CD8-positive, alpha-beta memory T cell (primary cell): Measurements from ENCODE around the gene VMP1. TPM values are rescaled to one million over a fixed set of nuclear protein-coding genes. Genes with fewer than 3 reads are reported as not detected.
"Not testable (repeated sequence)": the region's sequence is repeated elsewhere in the genome, so short reads cannot be mapped to it uniquely, and the experiment has no call there.

Source experiments
- CTCF ChIA-PET: fragments of 350-600 bp; sonication (Branson Sonifier 250); formaldehyde crosslinking; loops from one replicate; lab custom pipeline; 2021; ENCODE audit warnings: antibody characterized with exemption; lab: Charles Lee
- POLR2A ChIA-PET: fragments of 350-600 bp; sonication (Branson Sonifier 250); formaldehyde crosslinking; loops from one replicate; lab custom pipeline; 2021; ENCODE audit warnings: antibody characterized with exemption; lab: Charles Lee
- DNase-seq, 5 donors: peaks; one replicate each; pipeline versions ENCODE4 v3.0.0 to v3.0.0-alpha.2; 2020 to 2022; ENCODE audit warnings: mixed read lengths in 1 of 5
- H3K27ac ChIP-seq: one replicate; pipeline ENCODE4 v1.7.0; 2013; ENCODE audit warnings: low read depth, mild to moderate bottlenecking, low read length, moderate library complexity
- H3K27me3 ChIP-seq: 2 replicates; pipeline ENCODE4 v1.7.0; 2013; ENCODE audit warnings: low read length, mild to moderate bottlenecking; ENCODE audit not compliant: insufficient read depth, poor library complexity, severe bottlenecking
- H3K36me3 ChIP-seq: 2 replicates; pipeline ENCODE4 v1.7.0; 2013; ENCODE audit warnings: mild to moderate bottlenecking, low read length, moderate library complexity; ENCODE audit not compliant: insufficient read depth
- H3K4me1 ChIP-seq: 2 replicates; pipeline ENCODE4 v1.7.0; 2013; ENCODE audit warnings: mild to moderate bottlenecking, low read length, moderate library complexity; ENCODE audit not compliant: insufficient read depth
- H3K4me3 ChIP-seq: 2 replicates; pipeline ENCODE4 v1.7.0; 2013; ENCODE audit warnings: mild to moderate bottlenecking, low read length
- H3K9me3 ChIP-seq: 2 replicates; pipeline ENCODE4 v1.7.0; 2013; ENCODE audit warnings: mild to moderate bottlenecking, low read length
- H3K27ac Mint-ChIP-seq, 8 donors: one replicate each; pipeline ENCODE4 v1.8.0; 2020 to 2021; ENCODE audit warnings: mixed read lengths in 8 of 8, mild to moderate bottlenecking in 6 of 8, inconsistent platforms in 3 of 8, moderate library complexity in 3 of 8
- H3K27me3 Mint-ChIP-seq, 2 donors: one replicate each; pipeline ENCODE4 v1.8.0; 2020 to 2021; ENCODE audit warnings: mixed read lengths in 2 of 2, mild to moderate bottlenecking in 1 of 2, moderate library complexity in 1 of 2
- H3K36me3 Mint-ChIP-seq, 3 donors: one replicate each; pipeline ENCODE4 v1.8.0; 2020 to 2021; ENCODE audit warnings: mixed read lengths in 3 of 3, inconsistent platforms in 1 of 3, mild to moderate bottlenecking in 1 of 3
- H3K4me1 Mint-ChIP-seq, 3 donors: one replicate each; pipeline ENCODE4 v1.8.0; 2020 to 2021; ENCODE audit warnings: mixed read lengths in 3 of 3, inconsistent platforms in 1 of 3, mild to moderate bottlenecking in 1 of 3
- H3K4me3 Mint-ChIP-seq, 7 donors: one replicate each; pipeline ENCODE4 v1.8.0; 2020 to 2021; ENCODE audit warnings: mixed read lengths in 7 of 7, mild to moderate bottlenecking in 6 of 7, moderate library complexity in 4 of 7, inconsistent platforms in 2 of 7
- H3K9me3 Mint-ChIP-seq, 5 donors: one replicate each; pipeline ENCODE4 v1.8.0; 2020 to 2022; ENCODE audit warnings: mixed read lengths in 5 of 5, mild to moderate bottlenecking in 3 of 5, moderate library complexity in 2 of 5, inconsistent platforms in 1 of 5
- polyA plus RNA-seq: library from polyadenylated mRNA; unstranded; fragments of 300-500 nt; fragmentation: Illumina TruSeq; gene quantifications from one replicate; pipeline ENCODE4 v1.2.3, GENCODE V29; 2021
- total RNA-seq, 2 experiments: library from RNA; stranded (reverse); gene quantifications; one replicate each; pipeline ENCODE4 v1.2.3, GENCODE V29; 2021

VMP1 gene
- total and polyA plus RNA-seq, 3 experiments from 2014 or later: 57.0 to 151 (median 150) TPM

DNA sequence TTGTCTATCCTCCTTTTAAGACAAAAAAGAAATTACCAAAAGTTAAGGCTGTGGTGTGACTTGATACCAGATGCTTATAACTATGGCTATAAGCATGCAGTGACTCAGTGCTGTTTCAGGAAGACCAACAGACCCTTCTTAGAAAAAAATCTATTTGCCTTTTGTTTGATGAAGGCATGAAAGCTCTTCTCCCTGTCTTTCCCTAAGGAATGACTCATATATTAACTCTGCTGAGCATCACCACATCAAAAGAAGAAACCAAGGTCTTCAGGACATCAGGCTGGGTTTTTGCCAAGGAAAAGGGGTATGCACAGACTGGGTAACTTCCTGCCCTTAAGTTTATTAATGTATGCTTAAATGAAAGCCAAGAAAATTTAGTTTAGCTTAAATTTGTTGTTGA is 47.1 kb downstream of the VMP1 start:
- Histone ChIP-seq H3K4me3 (no peak overlapping the region), H3K27me3 (no peaks in the 10 kb centered on the region), H3K36me3 (no peaks in the 10 kb centered on the region), H3K9me3 (no peaks in the 10 kb centered on the region), H3K27ac (peak overlapping the region; percentile 1), H3K4me1 (peaks cover 8% of the 10 kb centered on the region)
- no peak for DNase-seq
- POLR2A ChIA-PET: interaction anchor here (0.9 to 1.5 kb wide), 2 partner anchors 84 to 138 kb away, joined by 3 to 8 read pairs; partner anchors contain the start of genes RPS6KB1 and TUBD1
- H3K9me3 Mint-ChIP-seq: peaks cover 0 to 3% (median 0%) of the 10 kb centered on the region in 5 donors
- H3K36me3 Mint-ChIP-seq: peaks cover 4 to 21% (median 12%) of the 10 kb centered on the region in 3 donors
- peak overlapping the region in 6 of 8 donors; percentile 33 to 75 (median 65) for H3K27ac Mint-ChIP-seq
- no peaks in the 10 kb centered on the region for H3K27me3 Mint-ChIP-seq
- peak overlapping the region in 3 of 7 donors; percentile 24 to 45 (median 44) for H3K4me3 Mint-ChIP-seq
- CTCF ChIA-PET: interaction anchor here (1.2 to 4.9 kb wide), 12 partner anchors 10 to 282 kb away, joined by 3 to 64 read pairs (median 6); no protein-coding TSS in a partner anchor
- H3K4me1 Mint-ChIP-seq: peaks cover 20 to 29% (median 26%) of the 10 kb centered on the region in 3 donors

DNA sequence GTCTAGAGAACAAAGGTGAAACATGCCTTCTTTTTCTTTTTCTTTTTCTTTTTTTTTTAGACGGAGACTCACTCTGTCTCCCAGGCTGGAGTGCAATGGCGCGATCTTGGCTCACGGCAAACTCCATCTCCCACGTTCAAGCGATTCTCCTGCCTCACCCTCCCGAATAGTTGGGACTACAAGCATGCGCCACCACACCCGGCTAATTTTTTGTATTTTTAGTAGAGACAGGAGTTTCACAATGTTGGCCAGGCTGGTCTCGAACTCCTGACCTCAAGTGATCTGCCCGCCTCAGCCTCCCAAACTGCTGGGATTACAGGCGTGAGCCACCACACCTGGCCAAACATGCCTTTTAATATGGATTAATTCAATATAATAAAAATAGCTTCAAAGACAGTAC is 47.6 kb downstream of the VMP1 start:
- H3K27ac ChIP-seq, POLR2A ChIA-PET, H3K9me3 ChIP-seq, H3K9me3 Mint-ChIP-seq, H3K27me3 ChIP-seq, H3K27me3 Mint-ChIP-seq, DNase-seq, H3K4me1 ChIP-seq, H3K36me3 ChIP-seq, H3K4me3 ChIP-seq: not testable (repeated sequence)
- CTCF ChIA-PET: interaction anchor here (1.2 to 4.9 kb wide), 7 partner anchors 9 to 282 kb away, joined by 4 to 64 read pairs (median 8); no protein-coding TSS in a partner anchor
- H3K4me3 Mint-ChIP-seq: peak overlapping the region in 2 of 7 donors; percentile 19 to 51
- peaks cover 20 to 29% (median 26%) of the 10 kb centered on the region in 3 donors for H3K4me1 Mint-ChIP-seq
- H3K36me3 Mint-ChIP-seq: peaks cover 9 to 24% (median 13%) of the 10 kb centered on the region in 3 donors
- H3K27ac Mint-ChIP-seq: peak overlapping the region in 2 of 8 donors; percentile 45 to 64

DNA sequence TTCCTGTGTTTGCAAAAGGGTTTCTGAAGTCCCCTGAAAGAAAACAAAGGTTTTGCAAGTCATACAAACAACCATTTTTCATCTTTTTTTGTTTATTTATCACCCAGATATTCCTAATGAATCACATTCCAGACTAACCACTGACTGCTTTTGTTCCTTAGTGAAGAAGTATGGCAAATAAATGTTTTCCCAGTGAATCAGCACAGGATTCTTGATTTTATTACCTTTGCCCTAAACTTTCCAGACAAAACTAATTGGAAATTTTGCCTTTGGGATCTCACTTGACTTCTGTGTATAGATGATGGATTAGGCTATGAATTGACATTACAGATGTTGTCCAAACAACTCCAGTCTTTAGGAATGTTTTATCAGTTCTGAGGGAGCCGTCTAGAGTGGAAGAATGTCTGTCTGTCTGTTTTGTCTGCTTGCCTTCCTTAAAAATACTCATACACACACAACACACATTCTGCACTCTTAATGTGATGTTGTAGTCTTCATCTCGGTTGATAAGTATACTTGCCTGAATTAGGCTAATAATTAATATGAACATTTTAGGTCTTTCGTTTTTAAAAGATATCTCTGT is 48.9 kb downstream of the VMP1 start:
- no peaks in the 10 kb centered on the region for H3K27me3 ChIP-seq
- peaks cover 0 to 7% (median 0%) of the 10 kb centered on the region in 5 donors for H3K9me3 Mint-ChIP-seq
- peaks cover 20 to 30% (median 26%) of the 10 kb centered on the region in 3 donors for H3K4me1 Mint-ChIP-seq
- ChIA-PET POLR2A (no interaction called here), CTCF (interaction anchor here (4.9 kb wide), 1 partner anchor 84 kb away, joined by 64 read pairs; no protein-coding TSS in a partner anchor)
- peaks cover 8% of the 10 kb centered on the region for H3K4me1 ChIP-seq
- no peak overlapping the region for H3K4me3 ChIP-seq
- peaks cover 9 to 28% (median 13%) of the 10 kb centered on the region in 3 donors for H3K36me3 Mint-ChIP-seq
- H3K9me3 ChIP-seq: no peaks in the 10 kb centered on the region
- H3K36me3 ChIP-seq: no peaks in the 10 kb centered on the region
- no peak overlapping the region for H3K27ac ChIP-seq
- peak overlapping the region in 2 of 8 donors; percentile 0 to 10 for H3K27ac Mint-ChIP-seq
- no peak overlapping the region for H3K4me3 Mint-ChIP-seq
- no peaks in the 10 kb centered on the region for H3K27me3 Mint-ChIP-seq
- DNase-seq: no peak

DNA sequence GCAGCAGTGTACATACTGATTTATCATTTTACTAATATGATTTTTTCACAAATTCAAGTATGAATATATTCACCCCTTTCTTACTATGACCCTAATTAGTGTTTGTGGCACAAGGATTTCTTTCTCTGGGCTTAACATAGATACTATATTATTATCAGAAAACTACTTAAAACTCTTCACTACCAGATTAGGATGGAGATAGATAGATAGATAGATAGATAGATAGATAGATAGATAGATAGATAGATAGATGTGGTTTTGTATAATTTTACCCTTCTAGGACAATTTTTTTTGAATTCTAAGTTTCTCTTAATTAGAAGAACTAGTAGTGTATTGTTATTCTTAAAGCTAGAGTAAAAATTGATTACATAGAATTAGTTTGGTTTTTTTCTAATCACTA is 49.6 kb downstream of the VMP1 start:
- peaks cover 22 to 36% (median 29%) of the 10 kb centered on the region in 3 donors for H3K4me1 Mint-ChIP-seq
- Histone ChIP-seq H3K9me3 (no peaks in the 10 kb centered on the region), H3K4me1 (peaks cover 11% of the 10 kb centered on the region), H3K4me3 (no peak overlapping the region), H3K36me3 (no peaks in the 10 kb centered on the region), H3K27ac (no peak overlapping the region), H3K27me3 (no peaks in the 10 kb centered on the region)
- H3K27ac Mint-ChIP-seq: peak overlapping the region in 1 of 8 donors; percentile 47
- no peaks in the 10 kb centered on the region for H3K27me3 Mint-ChIP-seq
- peaks cover 0 to 7% (median 0%) of the 10 kb centered on the region in 5 donors for H3K9me3 Mint-ChIP-seq
- CTCF ChIA-PET: interaction anchor here (1.1 kb wide), 1 partner anchor 81 kb away, joined by 5 read pairs; no protein-coding TSS in a partner anchor
- H3K4me3 Mint-ChIP-seq: no peak overlapping the region
- POLR2A ChIA-PET: no interaction called here
- H3K36me3 Mint-ChIP-seq: peaks cover 9 to 32% (median 13%) of the 10 kb centered on the region in 3 donors
- DNase-seq: no peak

DNA sequence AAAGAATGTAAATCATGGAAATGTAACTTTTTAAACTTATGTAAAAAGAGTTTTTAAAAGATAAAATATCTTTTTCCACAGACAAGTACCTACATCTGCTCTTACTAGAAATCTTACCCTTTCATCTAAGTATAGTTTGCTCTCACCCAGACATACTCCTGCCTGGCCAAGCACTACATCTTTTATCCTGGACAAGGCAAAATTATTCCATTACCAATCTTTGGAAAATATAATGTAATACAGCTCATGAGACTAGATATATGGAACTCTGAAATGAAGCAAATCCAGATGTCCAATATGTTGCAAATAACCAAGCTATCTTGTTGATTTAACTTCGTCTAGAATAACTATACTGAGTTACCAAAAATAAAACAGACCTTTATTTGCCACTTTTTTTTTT is 50.0 kb downstream of the VMP1 start:
- DNase-seq: no peak
- peaks cover 9 to 32% (median 13%) of the 10 kb centered on the region in 3 donors for H3K36me3 Mint-ChIP-seq
- H3K27me3 Mint-ChIP-seq: no peaks in the 10 kb centered on the region

DNA sequence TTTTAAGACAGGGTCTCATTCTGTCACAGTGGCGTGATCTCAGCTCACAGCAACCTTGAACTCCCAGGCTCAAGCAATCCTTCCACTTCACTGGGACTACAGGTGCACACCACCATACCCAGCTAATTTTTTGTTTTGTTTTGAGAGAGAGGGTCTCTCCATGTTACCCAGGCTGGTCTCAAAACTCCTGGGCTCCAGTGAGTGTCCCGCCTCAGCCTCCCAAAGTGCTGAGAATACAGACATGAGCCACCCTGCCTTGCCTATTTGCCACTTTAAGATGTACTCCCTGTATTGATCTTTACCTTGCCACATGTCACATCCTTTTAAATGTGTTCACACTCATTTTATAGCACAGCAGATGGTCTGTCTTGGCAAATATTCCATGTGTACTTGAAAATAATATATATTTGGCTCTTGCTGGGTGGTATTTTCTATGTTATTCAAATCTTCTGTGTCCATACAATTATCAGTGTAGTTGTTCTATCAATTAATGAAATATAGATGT is 50.5 kb downstream of the VMP1 start:
- no peak overlapping the region for H3K27ac ChIP-seq
- ChIA-PET POLR2A (no interaction called here), CTCF (interaction anchor here (1.1 kb wide), 1 partner anchor 81 kb away, joined by 5 read pairs; no protein-coding TSS in a partner anchor)
- no peaks in the 10 kb centered on the region for H3K36me3 ChIP-seq
- Mint-ChIP-seq H3K4me1 (peaks cover 24 to 36% (median 30%) of the 10 kb centered on the region in 3 donors), H3K27me3 (no peaks in the 10 kb centered on the region), H3K36me3 (peaks cover 9 to 32% (median 13%) of the 10 kb centered on the region in 3 donors), H3K27ac (peak overlapping the region in 2 of 8 donors; percentile 19 to 24), H3K9me3 (peaks cover 0 to 7% (median 0%) of the 10 kb centered on the region in 5 donors), H3K4me3 (no peak overlapping the region)
- peaks cover 12% of the 10 kb centered on the region for H3K4me1 ChIP-seq
- no peaks in the 10 kb centered on the region for H3K27me3 ChIP-seq
- DNase-seq: no peak
- H3K4me3 ChIP-seq: no peak overlapping the region
- no peaks in the 10 kb centered on the region for H3K9me3 ChIP-seq

More for the DNA sequence above, 50.0 kb downstream of the VMP1 start:
- Histone ChIP-seq H3K4me3 (no peak overlapping the region), H3K36me3 (no peaks in the 10 kb centered on the region), H3K27ac (no peak overlapping the region), H3K9me3 (no peaks in the 10 kb centered on the region), H3K4me1 (peaks cover 12% of the 10 kb centered on the region), H3K27me3 (no peaks in the 10 kb centered on the region)
- Mint-ChIP-seq H3K9me3 (peaks cover 0 to 7% (median 0%) of the 10 kb centered on the region in 5 donors), H3K4me3 (no peak overlapping the region), H3K4me1 (peaks cover 22 to 33% (median 27%) of the 10 kb centered on the region in 3 donors), H3K27ac (peak overlapping the region in 1 of 8 donors; percentile 43)
- ChIA-PET POLR2A (no interaction called here), CTCF (interaction anchor here (1.1 kb wide), 1 partner anchor 81 kb away, joined by 5 read pairs; no protein-coding TSS in a partner anchor)

DNA sequence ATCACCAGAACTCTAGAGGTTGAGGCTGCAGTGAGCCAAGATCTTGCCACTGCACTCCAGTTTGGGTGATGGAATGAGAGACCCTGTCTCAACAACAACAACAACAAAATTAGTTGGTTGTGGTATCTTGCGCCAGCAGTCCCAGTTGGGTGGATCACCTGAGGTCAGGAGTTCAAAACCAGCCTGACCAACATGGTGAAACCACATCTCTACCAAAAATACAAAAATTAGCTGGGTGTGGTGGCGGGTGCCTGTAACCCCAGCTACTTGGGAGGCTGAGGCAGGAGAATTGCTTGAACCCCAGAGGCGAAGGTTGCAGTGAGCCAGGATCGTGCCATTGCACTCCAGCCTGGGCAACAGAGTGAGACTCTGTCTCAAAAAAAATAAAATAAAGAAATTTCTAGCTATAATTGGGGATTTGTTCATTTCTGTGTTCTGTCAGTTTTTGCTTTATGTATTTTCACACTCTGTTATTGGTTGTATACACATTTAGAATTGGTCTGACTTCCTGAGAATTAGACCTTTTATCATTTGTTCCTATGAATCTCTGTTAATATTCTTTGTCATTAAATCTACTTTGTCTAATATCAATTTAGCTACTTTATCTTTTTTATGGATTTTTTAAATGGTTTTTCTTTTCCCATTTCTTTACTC is 51.7 kb downstream of the VMP1 start:
- H3K9me3 Mint-ChIP-seq, H3K27me3 Mint-ChIP-seq, H3K36me3 ChIP-seq, DNase-seq, H3K4me3 Mint-ChIP-seq, H3K27me3 ChIP-seq, H3K27ac Mint-ChIP-seq, H3K9me3 ChIP-seq, H3K27ac ChIP-seq, POLR2A ChIA-PET, H3K4me3 ChIP-seq: not testable (repeated sequence)
- H3K4me1 ChIP-seq: peaks cover 11% of the 10 kb centered on the region
- Mint-ChIP-seq H3K36me3 (peaks cover 9 to 34% (median 13%) of the 10 kb centered on the region in 3 donors), H3K4me1 (peaks cover 18 to 33% (median 25%) of the 10 kb centered on the region in 3 donors)
- CTCF ChIA-PET: interaction anchor here (1.4 kb wide), 1 partner anchor 80 kb away, joined by 5 read pairs; no protein-coding TSS in a partner anchor
